ENCODE measurements around the gene NDUFA5.
"Not testable (repeated sequence)": the region's sequence is repeated elsewhere in the genome, so short reads cannot be mapped to it uniquely, and the experiment has no call there.

NDUFA5 gene

DNA sequence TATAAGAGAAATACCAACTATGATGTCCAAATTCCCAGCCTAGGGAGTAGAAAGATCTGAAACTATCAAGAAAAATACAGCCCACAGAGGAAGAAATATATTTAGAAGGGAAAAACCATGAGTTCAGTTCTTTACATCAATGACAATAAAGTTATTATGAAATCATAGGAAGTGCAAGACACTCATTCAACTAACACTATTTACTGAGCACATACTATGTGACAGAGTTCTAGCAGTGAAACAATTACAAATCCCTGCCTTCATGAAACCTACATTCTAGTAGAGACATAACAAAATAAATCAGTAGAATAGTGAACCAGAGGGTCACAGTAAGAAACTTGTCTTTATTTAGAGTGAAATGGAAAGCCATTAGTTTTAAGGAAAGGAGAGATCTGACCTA is 2.1 kb downstream of the NDUFA5 start:
- DNase-seq, result no peak

DNA sequence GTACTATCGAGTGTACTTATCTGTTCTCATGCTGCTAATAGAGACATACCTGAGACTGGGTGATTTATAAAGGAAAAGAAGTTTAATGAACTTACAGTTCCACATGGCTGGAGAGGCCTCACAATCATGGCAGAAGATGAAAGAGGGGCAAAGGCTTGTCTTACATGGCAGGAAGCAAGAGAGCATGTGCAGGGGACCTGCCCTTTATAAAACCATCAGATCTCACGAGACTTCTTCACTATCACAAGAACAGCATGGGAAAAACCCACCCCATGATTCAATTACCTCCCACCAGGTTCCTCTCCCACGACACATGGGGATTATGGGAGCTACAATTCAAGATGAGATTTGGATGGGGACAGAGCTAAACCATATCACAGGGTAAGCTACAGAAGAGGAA is 4.5 kb downstream of the NDUFA5 start:
- no peak for DNase-seq

DNA sequence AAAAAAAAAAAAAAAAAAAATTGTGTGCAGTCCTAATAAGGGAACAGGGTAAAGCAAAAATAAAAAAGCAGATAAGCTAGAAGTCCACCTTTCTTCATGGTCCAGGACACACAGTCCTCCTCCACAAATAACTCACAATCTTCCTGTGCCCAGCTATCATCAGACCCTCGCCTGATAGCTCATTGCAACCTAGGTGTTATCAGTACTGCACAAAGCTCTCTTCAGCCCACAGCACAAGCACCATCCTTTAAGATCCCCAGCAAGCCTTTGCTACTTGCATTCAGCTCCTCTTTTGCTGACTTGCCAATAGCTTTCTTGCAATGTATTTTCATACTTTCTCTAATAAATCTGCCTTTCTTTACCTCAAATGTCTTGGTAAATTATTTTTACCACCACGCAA is 5.0 kb downstream of the NDUFA5 start:
- DNase-seq, result no peak

DNA sequence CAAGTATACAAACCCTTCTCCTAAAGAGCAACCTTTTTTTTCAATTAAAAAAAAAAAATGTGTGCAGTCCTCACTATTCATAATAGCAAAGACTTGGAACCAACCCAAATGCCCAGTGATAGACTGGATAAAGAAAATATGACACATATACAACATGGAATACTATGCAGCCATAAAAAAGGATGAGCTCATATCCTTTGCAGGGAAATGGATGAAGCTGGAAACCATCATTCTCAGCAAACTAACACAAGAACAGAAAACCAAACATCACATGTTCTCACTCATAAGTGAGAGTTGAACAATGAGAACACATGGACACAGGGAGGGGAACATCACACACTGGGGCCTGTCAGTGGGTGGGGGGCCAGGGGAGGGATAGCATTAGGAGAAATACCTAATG is 5.5 kb downstream of the NDUFA5 start:
- not testable (repeated sequence) for DNase-seq

DNA sequence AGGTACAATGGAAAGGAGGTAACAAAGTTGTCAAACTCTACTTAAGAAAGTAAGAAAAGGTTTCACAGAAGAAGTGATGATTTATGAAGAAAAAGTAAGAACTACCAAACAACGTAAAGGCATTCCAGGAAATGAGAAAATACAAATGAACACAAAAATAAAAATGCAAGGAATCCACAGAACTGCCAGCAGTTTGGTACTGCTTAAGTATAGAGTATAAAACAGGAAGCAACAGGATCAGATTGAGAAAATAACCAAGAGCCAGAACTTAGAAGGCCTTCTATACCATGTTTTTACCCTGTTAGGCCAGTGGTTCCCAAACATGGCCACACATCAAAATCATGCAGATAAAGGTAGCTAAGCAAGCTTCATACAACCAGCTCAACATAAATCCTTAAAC is 9.2 kb downstream of the NDUFA5 start:
- DNase-seq, result no peak

DNA sequence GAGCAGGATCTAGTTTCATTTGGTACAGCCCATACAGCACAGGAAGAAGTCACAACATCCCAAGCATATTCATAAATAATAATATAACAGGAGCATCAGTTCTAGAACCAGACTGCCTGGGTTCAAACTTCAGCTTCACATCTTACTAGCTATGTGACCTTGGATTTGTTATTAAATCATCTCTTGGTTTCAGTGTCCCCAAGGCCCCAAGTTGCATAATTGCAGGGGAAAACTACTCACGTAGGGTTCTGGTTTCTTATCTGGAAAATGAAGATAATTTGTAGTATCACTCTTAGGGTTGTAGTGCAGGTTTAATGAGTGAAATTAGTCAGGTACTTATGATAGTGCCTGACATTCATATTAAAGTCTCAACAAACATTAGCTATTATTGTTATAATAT is 17.7 kb downstream of the NDUFA5 start:
- DNase-seq, result no peak

DNA sequence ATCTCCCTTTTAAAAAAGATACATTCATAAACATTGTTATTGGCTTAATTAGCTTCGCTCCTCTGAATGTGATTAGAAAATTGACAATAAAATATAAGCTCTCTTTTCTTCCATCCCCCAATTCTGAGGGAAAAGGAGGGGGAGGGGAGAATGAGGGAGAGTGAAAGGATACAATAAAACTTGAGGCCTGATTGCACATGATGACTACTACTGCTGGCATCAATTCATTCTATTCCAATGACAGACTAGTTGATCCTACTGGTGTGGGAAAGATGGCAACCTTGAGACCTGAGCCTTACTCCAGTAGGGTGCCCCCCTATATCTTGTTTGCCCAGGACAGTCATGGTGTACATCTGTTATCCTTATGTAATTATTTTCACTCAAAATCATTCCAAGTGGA is 18.7 kb downstream of the NDUFA5 start:
- DNase-seq, result no peak

DNA sequence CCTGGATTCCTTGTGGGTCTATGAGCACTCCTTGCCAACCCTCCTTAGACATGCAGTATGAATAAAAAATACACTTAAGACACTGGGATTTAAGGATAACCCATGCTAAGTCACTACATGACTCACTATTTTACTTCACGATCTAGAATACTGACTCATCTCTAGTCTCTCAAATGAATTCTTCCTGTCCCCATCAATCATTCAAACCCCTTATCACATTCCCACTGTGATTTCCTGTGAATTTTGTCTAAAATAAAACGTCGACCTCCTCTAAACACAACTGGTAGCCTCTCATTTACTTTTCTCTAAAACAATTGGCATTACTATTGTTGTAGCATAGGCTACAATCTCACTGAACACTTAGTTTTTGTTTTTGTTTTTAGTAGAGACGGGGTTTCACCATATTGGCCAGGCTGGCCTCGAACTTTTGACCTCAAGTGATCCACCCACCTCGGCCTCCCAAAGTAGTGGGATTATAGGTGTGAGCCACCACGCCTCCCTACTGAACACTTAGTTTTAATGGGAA is 19.4 kb downstream of the NDUFA5 start:
- no peak for DNase-seq

DNA sequence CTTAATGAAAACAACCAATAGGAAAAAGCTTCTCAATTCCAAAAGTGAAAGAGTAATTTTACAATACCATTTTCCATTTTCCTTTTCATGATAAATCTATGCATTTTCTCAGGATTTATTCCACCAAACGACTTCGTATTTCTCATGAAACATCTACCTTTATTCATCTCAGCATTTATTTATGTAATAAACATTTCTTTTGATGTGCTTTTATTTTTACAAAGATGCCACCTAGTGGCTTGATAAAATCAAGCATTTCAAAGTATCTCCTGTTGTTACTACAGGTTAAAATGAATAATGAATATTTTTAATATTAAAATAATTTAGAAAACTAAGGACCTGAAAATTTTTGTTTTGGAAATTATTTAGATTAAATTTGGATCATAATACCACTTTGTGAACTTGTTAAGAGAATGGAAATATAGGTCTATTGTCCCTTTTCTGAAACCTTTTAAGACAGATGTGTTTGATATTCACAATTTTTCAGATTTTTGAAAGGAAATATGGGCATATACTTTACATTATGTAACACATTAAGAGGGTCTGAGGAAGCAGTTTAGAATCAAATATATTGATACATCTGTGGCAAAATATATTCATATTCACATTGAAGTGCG is 20.5 kb downstream of the NDUFA5 start:
- DNase-seq, result no peak

DNA sequence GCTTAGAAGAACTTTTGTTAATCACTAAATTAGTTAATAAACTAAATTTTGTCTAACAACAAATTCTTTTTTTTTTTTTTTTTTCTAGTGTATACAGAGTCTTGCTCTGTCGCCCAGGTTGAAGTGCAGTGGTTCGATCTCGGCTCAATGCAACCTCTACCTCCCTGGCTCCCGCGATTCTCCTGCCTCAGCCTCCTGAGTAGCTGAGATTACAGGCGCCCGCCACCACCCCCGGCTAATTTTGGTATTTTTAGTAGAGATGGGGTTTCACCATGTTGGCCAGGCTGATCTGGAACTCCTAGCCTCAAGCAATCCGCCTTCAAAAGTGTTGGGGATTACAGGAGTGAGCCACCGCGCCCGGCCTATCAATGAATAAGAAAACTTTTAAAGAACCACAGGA is 22.1 kb downstream of the NDUFA5 start:
- no peak for DNase-seq

DNA sequence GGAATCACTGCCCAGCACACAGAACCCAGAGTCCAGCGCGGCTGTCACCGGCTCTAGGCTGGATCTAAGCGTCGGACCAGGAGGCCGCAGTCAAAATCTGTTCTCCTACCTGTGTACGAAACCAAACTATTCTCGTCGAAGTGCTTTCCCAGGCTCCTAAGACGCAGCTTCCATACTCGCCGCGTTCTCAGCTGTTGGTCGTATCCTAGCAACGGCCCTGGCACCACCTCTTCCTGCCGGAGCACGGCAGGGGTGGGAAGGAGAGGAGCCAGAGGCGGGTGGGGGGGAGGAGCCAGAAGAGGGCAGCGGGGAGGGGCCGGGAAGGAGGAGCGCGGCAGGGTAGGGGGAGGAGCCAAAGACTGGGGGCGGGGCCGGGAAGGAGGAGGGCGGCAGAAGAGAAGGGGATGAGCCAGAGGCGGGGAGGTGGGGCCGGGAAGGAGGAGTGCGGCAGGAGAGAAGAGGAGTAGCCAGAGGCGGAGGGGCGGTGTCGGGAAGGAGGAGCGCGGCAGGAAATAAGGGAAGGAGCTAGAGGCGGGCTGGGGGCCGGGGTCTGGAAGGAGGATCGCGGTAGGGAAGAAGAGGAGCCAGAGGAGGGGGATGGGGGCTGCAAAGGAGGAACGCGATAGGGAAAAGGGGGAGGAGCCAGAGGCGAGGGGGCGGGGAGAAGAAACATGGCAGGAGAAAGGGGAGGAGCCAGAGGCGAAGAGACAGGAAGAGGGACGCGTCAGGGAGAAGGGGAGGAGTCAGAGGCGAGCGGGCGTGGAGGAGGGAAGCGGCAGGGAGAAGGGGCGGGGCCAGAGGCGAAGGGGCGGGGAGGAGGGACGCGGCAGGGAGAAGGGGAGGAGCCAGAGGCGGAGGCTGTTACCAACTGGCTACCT is 23.0 kb downstream of the NDUFA5 start, which contains the start of gene IQUB:
TSS of gene IQUB (minus strand) at position 213 of the 878 bp plus-strand sequence. CDS start 22,255 bp downstream, outside the sequence.
- peak; percentile 97 for DNase-seq

DNA sequence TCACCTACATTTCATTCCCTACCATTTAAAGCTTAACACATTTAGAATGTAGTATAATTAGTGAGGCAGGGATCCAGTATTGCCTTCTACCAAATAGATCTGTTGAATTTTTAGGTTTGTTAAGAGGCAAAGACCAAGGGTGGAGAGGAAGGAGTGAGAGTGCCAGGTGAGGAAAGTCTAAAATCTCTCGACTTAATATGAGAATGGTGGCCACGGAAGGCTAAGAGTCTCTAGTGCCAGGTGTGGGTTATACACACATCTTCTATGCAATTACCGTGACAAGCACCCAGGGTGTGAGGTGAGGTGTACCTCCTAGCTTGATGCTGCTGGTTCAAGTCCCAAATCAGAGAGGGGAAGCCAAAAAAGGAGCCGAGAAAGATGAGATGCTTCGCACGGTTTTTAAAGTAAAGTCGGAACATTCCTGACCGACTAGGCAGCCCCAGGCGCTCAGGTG is 23.7 kb downstream of the NDUFA5 start:
- DNase-seq, result no peak

DNA sequence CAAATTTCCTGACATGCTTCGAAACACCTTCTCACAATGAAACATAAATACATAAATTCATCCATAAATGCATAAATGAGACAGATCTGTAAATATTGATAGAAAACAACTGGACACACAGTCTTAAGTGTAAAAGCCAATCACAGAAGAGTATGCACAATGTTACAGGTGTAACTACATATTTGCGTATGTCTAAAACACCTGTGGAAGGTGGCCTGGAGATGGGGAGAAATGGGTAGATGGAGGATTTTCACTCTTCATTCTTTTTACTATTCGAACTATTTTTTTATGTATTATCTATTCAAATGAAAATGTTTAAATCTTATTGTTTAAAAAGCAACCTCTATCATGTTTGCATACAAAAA is 24.1 kb downstream of the NDUFA5 start:
- no peak for DNase-seq

DNA sequence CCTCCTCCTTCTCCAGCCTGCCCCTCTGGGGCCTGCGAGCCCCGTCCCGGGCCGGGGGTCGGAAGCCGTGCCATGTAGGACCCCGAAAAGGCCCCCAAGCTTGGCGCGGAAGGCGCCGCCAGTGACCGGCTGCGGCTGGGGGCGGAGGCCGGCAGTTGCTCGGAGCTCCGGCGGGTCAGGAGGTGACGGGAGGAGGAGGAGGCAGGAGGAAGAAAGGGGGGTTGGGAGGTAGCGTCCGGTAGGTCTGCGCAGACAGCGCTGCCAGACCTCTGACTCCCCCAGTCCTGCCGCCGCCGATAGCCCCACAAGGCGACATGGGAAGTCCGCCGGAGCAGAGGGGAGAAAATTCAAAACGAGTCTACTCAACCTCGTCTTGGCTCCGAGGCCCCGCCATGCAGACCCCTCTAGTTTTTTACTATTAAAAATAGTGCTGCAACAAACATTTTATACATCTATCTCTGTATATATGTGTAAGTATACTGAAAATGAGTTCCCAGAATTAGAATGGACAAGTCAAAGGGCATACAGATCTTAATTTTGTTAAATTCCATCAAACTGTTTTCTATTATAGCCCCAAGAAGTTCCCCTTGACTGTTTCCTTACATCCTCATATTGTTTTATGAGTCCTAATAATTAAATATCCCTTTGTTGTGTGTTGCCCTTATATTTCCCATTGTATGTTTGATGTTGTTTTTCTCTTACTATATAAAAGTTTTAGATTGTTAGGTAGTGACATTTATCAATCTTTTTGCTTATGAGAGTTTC is 24.6 kb downstream of the NDUFA5 start:
- DNase-seq, result peak; percentile 16

DNA sequence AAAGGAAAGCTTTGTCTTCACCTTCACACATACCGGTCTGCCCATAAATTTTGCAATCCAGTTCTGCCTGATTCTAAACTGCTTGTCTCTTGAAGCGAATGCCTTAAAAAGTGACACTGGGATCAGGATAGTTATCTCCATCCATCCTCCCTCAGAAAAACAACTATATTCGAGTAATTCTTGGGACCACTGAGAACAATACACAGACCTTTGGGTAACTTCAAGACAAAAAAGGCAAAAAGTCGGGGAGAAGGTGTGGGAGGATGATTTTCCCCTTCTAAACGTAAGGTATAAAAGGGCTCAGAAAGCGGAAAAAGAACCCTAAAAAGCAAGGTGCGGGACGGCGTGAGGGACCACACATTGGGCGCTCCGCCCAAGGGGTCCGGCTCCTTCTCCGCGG is 25.3 kb downstream of the NDUFA5 start:
- DNase-seq, result not testable (repeated sequence)

DNA sequence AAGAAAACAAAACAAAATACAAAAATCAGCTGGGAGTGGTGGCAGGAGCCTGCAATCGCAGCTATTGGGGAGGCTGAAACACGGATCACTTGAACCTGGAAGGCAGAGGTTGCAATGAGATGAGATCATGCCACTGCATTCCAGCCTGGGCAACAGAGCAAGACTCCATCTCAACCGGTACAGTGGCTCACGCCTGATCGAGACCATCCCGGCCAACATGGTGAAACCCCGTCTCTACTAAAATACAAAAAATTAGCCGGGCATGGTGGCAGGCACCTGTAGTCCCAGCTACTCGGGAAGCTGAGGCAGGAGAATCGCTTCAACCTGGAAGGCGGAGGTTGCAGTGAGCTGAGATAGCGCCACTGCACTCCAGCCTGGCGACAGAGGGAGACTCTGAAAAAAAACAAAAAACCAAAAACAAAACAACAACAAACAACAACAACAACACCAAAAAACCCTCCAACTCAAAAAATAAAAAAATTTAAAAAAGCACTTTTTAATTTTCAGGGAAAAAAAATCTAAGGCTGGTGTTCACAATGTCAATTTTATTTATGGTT is 27.5 kb downstream of the NDUFA5 start:
- DNase-seq, result not testable (repeated sequence)

DNA sequence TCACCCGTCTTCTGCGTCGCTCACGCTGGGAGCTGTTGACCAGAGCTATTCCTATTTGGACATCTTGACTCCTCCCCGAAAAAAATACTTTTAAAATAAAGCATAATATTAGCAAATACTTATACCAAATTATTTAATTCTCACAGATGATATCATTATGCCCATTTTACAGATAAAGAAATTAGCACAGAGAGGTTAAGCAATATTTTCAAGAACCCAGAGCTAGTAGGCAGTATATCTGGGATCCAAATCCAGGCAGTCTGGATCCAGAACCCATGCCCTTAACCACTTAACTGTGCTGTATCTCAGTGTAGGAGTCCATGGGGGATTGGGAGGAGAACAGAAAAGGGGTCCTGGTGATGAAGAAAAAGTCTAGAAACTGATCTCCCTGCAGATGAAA is 29.4 kb downstream of the NDUFA5 start:
- DNase-seq, result no peak

DNA sequence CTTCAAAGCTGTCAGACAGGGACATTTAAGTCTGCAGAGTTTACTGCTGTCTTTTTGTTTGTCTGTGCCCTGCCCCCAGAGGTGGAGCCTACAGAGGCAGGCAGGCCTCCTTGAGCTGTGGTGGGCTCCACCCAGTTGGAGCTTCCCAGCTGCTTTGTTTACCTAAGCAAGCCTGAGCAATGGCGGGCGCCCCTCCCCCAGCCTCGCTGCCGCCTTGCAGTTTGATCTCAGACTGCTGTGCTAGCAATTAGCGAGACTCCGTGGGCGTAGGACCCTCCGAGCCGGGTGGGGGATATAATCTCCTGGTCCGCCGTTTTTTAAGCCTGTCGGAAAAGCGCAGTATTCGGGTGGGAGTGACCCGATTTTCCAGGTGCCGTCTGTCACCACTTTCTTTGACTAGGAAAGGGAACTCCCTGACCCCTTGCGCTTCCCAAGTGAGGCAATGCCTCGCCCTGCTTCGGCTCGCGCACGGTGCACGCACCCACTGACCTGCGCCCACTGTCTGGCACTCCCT is 29.8 kb downstream of the NDUFA5 start:
- not testable (repeated sequence) for DNase-seq

DNA sequence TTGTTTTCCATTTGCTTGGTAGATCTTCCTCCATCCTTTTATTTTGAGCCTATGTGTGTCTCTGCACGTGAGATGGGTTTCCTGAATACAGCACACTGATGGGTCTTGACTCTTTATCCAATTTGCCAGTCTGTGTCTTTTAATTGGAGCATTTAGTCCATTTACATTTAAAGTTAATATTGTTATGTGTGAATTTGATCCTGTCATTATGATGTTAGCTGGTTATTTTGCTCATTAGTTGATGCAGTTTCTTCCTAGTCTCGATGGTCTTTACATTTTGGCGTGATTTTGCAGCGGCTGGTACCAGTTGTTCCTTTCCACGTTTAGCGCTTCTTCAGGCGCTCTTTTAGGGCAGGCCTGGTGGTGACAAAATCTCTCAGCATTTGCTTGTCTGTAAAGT is 31.1 kb downstream of the NDUFA5 start:
- DNase-seq, result not testable (repeated sequence)

DNA sequence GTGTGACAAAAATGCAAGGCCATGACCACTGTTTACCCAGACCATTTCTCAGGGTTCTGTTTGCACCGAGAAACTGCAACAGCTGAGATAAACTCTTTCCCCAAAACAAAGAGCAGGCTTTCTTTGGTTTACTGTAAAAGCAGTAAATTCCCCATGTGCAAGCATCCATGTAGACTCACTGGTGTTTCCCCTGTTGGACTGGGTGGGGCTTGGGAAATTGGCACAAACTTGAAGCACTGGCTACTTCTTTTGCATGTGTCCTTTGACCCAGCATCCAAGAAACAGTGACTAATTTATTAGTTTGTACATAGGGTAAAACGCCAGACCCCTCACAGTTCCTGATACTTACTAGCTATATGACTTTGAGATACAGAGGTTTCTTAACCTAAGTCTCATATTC is 35.6 kb downstream of the NDUFA5 start:
- no peak for DNase-seq

DNA sequence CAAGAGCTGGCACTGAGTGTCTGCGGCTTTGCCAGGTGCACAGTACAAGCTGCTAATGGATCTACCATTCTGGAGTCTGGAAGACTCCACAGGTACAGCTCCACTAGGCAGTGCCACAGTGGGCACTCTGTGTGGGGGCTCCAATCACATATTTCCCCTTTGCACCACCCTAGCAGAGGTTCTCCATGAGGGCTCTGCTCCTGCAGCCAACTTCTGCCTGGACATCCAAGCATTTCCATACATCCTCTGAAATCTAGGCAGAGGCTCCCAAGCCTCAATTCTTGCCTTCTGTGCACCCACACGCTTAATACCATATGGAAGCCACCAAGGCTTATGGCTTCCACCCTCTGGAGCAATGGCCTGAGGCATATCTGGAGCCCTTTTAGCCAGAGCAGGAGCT is 52.4 kb downstream of the NDUFA5 start:
- DNase-seq, result no peak

DNA sequence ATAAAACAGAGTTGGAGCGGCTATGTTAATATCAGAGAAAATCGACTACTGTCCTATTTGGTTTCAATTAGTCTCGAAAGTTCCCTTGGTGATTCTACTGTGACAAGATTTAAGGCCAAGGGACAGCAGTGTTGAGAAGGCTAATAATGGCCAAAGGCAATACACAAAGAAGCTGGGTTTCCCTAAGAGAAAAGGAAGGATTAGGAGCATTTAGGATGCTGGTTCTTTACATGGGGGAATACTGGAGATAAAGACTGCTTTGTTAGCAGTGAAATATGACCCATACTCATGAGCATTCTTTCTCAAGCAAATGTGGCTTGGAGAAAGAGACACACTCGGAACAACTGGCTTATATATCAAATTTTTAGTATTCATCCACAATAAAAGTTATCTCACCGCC is 55.4 kb downstream of the NDUFA5 start:
- DNase-seq, result no peak
